Measurements from ENCODE around the gene CNKSR2.

Gene CNKSR2

GRCh38 chrX:21590012-21590776 is 216.0 kb downstream of the CNKSR2 start:
- no peak for DNase-seq (ENCODE audit: low read depth in 1 of 2, low spot score in 1 of 2)

GRCh38 chrX:21606002-21606401 is 231.8 kb downstream of the CNKSR2 start:
- DNase-seq (ENCODE audit: low read depth in 1 of 2, low spot score in 1 of 2) = no peak

GRCh38 chrX:21610168-21610567 is 235.9 kb downstream of the CNKSR2 start:
- no peak for DNase-seq (ENCODE audit: low read depth in 1 of 2, low spot score in 1 of 2)

GRCh38 chrX:21612154-21612553 is 237.9 kb downstream of the CNKSR2 start:
- DNase-seq (ENCODE audit: low read depth in 1 of 2, low spot score in 1 of 2) = no peak

DNA sequence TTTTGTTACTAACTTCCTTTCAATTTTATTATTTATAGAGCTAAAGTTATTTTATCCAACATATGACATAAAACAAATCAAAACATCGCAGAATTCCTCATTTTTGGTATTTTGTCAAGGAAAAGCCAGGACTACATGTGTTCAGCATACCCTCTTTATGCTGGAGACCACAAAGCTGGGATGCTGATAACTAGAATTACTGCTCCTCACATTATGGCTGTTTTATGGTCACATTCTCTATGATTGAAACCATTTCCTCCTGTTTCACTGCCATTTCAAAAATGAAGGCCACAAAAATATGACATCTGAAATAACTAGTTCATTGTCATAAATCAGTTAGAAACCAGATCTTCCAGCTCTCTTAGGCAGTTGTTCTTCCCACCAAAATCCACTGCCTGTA is 242.2 kb downstream of the CNKSR2 start:
- DNase-seq (ENCODE audit: low read depth in 1 of 2, low spot score in 1 of 2) = no peak

DNA sequence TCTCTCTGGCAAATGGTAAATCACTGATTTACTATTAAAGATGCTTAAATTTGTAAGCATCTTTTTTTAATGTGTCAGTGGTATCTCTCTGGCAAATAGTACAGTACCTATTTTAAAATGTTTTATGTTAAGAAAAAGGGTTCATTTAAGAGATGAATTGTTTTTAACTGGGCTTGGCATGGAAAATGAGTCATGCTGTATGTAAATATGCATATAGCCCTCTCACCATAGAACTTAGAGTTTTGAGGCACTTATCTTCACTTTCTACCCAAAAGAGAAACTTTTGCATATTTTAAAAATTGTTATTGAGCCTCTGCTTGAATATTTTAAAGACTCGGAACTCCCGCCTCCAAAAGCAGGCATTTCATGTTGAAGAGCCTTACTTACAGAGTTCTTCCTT is 246.0 kb downstream of the CNKSR2 start:
- DNase-seq (ENCODE audit: low read depth in 1 of 2, low spot score in 1 of 2) = no peak

- DNase-seq (ENCODE audit: low read depth in 1 of 2, low spot score in 1 of 2) = no peak
These were observed 249.7 kb downstream of the CNKSR2 start for GRCh38 chrX:21623778-21624501.

DNA sequence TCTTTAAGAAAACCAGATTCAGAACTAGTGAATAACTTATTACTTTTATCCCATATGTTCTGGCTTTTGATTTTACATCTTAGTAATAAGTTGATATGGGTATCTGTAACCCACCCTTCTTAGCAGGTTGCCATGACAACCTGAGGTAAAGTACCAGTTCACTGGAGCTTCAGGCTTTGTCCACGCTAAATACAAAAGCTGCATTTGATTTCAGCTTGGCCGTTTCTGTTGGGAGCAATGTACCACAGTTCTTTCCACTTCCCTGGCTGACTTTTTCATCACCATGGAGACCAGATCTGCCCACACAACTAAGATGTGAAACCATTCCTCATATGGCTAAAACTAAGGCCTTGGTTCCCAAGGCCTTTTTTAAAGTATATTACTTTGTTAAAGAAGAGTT is 257.8 kb downstream of the CNKSR2 start:
- DNase-seq (ENCODE audit: low read depth in 1 of 2, low spot score in 1 of 2) = no peak

DNA sequence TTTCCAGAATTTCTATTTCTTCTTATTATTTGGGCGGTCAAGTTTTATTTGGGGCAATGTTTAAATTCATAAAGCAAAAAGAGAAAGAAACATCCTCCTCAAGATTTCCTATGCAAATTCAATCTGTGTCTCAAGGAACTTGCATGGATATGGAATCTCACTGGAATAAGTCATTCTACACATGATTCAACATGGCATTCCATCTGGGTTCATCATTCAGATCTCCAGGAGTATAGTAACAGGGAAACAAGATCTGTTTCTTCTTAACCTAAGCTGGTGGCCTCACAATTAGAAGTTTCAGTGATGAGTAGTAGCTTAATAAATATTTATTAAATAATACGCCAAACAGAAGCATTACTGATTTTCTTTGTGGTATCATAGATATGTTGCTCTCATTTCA is 264.1 kb downstream of the CNKSR2 start:
- no peak for DNase-seq (ENCODE audit: low read depth in 1 of 2, low spot score in 1 of 2)

DNA sequence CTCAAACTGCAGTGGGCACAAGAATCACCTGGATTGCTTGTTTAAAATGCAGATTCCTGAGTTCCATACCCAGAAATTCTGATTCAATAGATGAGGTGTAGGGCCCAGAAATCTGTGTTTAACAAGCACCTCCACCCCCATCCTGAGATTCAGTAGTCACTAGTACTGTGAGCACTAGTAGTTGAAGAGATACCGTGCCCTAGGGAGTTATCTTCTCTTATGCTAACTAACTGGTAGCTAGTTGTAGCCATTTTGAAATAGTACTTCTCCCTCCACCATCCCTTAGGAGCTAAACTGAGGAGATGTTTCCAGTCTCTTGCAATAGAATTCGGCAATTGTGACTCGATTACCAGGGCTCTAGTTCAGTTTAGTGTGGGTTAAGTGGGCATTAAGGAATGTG is 265.6 kb downstream of the CNKSR2 start:
- DNase-seq (ENCODE audit: low read depth in 1 of 2, low spot score in 1 of 2) = no peak

DNA sequence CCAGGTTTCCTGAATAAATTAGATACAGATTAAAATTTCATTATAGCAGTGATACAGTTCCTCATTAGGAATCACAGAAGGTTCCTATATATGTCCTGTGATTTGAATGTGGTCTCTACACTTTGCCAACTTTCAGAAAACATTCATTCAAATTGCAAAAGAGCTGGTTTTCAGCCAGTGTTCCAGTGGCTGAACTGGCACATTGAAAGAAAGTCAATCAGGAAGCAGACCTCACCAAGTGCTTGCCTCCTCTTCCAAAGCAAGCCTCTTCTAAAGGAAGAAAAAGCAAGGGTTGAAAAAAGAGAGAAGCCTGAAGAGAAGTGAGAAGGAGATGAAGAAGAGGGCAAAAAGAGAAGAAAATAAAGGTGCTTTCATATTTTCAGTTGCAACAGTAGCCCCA is 271.2 kb downstream of the CNKSR2 start:
- no peak for DNase-seq (ENCODE audit: low read depth in 1 of 2, low spot score in 1 of 2)

DNA sequence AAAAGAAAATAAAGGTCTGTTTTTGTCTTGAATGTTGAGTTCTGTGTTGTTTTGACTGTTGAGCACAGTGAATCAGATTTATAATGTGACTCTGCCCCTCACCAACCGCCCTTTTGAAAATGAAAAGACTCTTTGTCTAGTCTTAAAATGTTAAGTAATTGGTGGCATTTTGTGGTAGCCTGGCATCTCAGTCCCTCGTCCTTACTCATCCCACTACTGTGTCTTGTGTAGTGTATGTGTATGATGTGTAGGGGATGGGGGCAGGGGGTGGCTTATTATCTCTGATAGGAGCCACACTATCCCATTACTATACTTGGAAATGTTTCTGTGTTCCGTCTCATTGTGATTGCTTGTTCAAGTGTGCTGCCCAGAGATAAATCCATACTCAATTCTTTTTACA is 271.7 kb downstream of the CNKSR2 start:
- DNase-seq (ENCODE audit: low read depth in 1 of 2, low spot score in 1 of 2) = no peak

GRCh38 chrX:21655901-21656586 is 281.8 kb downstream of the CNKSR2 start:
- no peak for DNase-seq (ENCODE audit: low read depth in 1 of 2, low spot score in 1 of 2)

DNA sequence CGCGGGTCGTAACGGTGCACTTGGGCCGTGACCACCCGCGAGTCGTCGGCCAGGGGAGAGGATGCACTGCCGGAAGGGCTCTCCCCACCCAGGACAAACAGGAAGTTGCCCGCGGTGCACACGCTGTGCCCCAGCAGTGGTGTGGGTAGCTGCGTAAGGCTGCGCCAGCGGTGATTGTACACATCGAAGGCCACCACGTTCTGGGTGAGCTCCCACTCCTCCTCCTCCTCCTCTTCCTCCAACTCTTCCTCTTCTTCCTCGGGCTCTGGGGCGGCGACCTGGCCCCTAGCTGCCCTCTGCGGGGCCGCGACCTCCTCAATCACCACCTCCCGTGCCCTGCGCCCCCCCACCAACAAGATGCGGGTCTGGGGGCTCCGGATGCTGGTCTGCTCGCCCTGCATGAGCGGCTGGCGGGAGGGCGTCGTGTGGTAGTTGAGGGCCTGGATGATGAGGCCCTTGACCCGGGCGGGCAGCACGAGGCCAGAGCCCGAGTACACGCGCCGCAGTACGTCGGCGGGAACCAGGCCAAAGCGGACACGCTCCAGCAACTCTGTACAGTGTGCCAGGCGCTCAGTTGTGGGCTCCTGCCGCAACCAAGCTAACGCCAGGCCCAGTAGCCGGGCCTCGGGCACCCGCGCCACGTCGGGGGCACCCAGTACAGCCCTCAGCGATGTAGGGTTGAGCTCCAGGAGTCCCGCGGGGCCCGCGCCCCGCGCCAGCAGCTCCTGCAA is 282.5 kb downstream of the CNKSR2 start:
- DNase-seq (ENCODE audit: low read depth in 1 of 2, low spot score in 1 of 2) = no peak

DNA sequence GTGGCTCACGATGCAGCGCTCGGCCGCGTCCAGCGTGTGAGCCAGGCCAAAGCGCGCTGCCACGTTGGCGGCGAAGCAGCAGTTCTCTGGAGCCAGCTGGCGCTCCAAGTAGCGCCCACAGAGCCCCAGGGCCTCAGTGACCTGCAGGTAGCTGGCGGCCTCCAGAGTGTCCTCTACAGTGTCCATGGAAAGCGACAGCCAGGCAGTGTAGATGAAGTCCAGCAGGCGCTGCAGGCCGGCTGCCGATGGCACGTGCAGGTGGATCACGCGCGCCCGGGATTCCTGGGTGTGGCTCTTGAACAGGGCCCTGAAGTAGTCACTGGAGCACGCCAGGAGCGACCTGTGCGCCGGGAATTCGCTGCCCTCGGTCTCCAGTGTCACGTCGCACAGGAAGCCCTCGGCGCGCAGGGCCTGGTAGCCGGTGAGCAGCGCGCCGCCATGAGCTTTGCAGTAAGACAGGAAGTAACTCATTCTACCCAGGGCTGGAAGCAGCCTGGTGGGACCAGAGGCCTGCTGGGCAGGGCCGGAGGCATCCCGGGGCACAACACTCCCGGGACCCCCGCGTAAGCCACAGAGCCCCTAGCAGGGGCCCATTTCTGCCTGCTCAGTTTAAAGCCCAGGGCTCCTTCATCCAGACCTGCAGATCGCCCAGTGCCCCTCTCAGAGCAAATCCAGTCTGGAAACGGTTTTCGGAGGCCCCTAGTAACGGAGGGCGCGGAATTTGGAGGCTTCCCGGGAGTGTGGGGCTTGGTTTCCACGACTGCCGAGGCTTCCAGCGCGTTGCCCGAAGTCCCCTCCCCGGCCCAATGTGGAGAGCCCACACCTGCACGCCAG is 283.3 kb downstream of the CNKSR2 start:
- peak in 1 of 2 donors; percentile 6 for DNase-seq (ENCODE audit: low read depth in 1 of 2, low spot score in 1 of 2)

DNA sequence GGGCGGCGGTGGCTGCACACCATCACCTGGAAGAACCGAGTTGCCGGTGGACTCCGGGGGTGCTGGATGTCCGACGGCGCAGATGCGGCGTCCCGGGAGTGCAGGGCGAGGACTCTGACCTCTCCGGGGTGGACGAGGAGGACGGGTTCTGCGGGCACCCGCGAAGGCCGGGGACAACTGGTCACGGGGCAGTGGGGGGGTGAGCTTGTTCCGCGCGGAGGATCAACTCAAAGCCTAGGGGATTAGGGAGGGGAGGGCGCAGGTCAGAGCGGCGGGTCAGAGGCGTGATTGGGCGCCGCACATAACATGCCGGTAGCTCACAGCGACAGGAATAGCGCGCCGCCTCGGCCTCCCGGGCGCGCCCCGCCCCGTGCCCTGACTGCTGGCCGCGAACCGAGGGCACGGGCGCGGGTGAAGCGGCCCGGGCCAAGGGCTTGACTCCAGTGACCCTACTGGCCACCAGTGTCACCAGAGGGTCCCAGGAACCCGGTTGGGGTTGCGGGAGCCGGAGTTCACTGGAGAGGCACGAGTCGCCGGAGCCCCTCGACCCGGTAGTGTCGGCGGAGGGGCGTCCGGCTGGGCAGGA is 284.0 kb downstream of the CNKSR2 start, which contains the start of gene KLHL34:
Gene KLHL34 (minus strand): TSS at position 179 of the 586 bp plus-strand sequence. CDS start 542 bp downstream, outside the sequence.
- DNase-seq (ENCODE audit: low read depth in 1 of 2, low spot score in 1 of 2) = no peak

DNA sequence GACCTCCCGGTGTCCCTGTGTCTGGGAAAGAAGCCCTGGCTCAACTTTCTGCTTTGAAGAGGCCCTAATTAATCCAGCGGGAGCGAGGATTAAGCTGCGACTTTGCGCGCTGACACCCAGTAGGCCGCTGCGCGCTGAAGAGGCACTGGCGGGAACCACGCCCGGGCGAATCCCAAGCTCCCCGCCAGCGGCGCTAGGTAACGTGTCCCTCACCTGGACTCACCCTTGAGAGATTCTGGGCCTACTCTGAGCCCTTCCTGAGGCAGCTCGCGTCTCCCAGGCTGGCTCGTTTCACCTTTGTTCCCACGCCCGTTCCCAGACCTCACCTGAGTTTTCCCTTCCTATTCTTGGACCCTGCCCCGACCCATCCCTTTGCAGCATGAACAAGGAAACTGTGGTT is 284.5 kb downstream of the CNKSR2 start:
- no peak for DNase-seq (ENCODE audit: low read depth in 1 of 2, low spot score in 1 of 2)

DNA sequence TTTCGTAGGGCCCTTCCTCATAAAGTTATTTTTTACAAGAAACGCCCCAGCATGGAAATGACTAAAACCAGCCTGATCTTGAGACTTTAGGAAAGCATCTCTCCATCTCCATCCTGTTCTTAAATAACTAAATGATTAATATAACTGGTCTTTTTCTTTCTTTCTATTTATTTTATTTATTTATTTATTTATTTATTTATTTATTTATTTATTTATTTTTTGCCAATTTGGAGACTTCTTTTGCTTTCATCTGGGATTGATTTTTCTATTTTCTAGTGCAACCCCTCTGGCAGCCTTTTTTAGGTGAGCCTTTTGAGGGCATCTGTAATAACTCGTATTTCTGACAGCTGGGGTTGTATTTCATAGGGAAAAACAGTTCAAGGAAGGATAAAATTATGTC is 285.1 kb downstream of the CNKSR2 start:
- no peak for DNase-seq (ENCODE audit: low read depth in 1 of 2, low spot score in 1 of 2)

DNA sequence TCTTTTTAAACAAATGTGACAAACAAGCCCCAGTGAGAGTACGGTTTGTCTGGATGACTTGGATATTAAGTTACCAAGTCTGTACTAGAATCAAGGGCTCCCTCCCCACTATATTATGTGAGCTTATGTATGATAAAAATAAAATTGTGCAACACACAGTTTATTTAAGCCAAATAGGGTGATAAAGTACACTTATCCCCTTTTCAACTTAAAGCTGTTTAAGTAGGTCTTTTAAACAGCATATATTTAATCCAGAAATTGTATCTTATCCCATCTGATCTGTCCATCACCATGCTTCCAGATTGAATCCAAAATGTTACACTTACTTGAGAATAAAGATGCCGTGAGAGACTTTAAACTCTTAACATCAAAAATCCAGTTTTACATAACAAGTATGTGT is 285.9 kb downstream of the CNKSR2 start:
- DNase-seq (ENCODE audit: low read depth in 1 of 2, low spot score in 1 of 2) = no peak

- DNase-seq (ENCODE audit: low read depth in 1 of 2, low spot score in 1 of 2) = no peak
These were observed 287.1 kb downstream of the CNKSR2 start for GRCh38 chrX:21661316-21661715.
